ENCODE measurements around the gene EPN2. TPM values are rescaled to one million over a fixed set of nuclear protein-coding genes. Genes with fewer than 3 reads are reported as not detected.

Gene EPN2
- total RNA-seq, 4 donors from 2014 or later = 21.8 to 32.3 (median 24.7) TPM

GRCh38 chr17:19250421-19251173 is 13.4 kb downstream of the EPN2 start:
- no peaks in the 10 kb centered on the region for H3K9me3 ChIP-seq
- no peak overlapping the region for H3K27ac ChIP-seq
- 80 to 89% methylated on average over 1 to 4 of the region's 4 CpGs for WGBS, 2 donors
- DNase-seq = peak; percentile 46 to 53
- intact Hi-C loops (cut with DNase I) = no loop called here
- H3K4me3 ChIP-seq (replicated peaks in 1 of 3) = no peak overlapping the region
- H3K27me3 ChIP-seq = no peaks in the 10 kb centered on the region
- H3K4me1 ChIP-seq = peaks cover 36 to 60% of the 10 kb centered on the region in 2 donors
- no peaks in the 10 kb centered on the region for H3K36me3 ChIP-seq
- TF ChIP-seq CTCF (IDR thresholded peaks at IDR 0.05) (no peak), POLR2A (IDR thresholded peaks at IDR 0.05) (no peak)

- 98 to 100% methylated on average over 1 of the region's 1 CpG for WGBS, 2 donors
- Histone ChIP-seq H3K36me3 (no peaks in the 10 kb centered on the region), H3K27ac (no peak overlapping the region), H3K4me1 (peaks cover 23 to 40% of the 10 kb centered on the region in 2 donors), H3K9me3 (no peaks in the 10 kb centered on the region), H3K27me3 (no peaks in the 10 kb centered on the region), H3K4me3 (replicated peaks in 1 of 3) (no peak overlapping the region)
- DNase-seq = no peak
- TF ChIP-seq CTCF (IDR thresholded peaks at IDR 0.05) (no peak), POLR2A (IDR thresholded peaks at IDR 0.05) (no peak)
- intact Hi-C loops (cut with DNase I) = no loop called here
Measured at GRCh38 chr17:19253112-19253511, 15.9 kb downstream of the EPN2 start.

GRCh38 chr17:19254651-19255050 is 17.5 kb downstream of the EPN2 start:
- WGBS, 2 donors = 42 to 43% methylated on average over 2 of the region's 2 CpGs
- peaks cover 7 to 25% of the 10 kb centered on the region in 2 donors for H3K4me1 ChIP-seq
- H3K9me3 ChIP-seq = no peaks in the 10 kb centered on the region
- TF ChIP-seq CTCF (IDR thresholded peaks at IDR 0.05) (no peak), POLR2A (IDR thresholded peaks at IDR 0.05) (no peak)
- no peak for DNase-seq
- no peak overlapping the region for H3K4me3 ChIP-seq (replicated peaks in 1 of 3)
- intact Hi-C loops (cut with DNase I) = no loop called here
- H3K36me3 ChIP-seq = no peaks in the 10 kb centered on the region
- H3K27me3 ChIP-seq = no peaks in the 10 kb centered on the region
- no peak overlapping the region for H3K27ac ChIP-seq

GRCh38 chr17:19255279-19255678 is 18.1 kb downstream of the EPN2 start:
- H3K4me1 ChIP-seq = peaks cover 8 to 25% of the 10 kb centered on the region in 2 donors

More at GRCh38 chr17:19255279-19255678, 18.1 kb downstream of the EPN2 start:
- H3K27me3 ChIP-seq = no peaks in the 10 kb centered on the region
- intact Hi-C loops (cut with DNase I) = no loop called here
- no peaks in the 10 kb centered on the region for H3K36me3 ChIP-seq
- H3K9me3 ChIP-seq = no peaks in the 10 kb centered on the region
- H3K4me3 ChIP-seq (replicated peaks in 1 of 3) = no peak overlapping the region
- no peak for DNase-seq
- TF ChIP-seq POLR2A (IDR thresholded peaks at IDR 0.05) (no peak), CTCF (IDR thresholded peaks at IDR 0.05) (no peak)
- no peak overlapping the region for H3K27ac ChIP-seq

All from thyroid gland (tissue), 4 donors.